ENCODE results near the gene PRPF40A. TPM values are rescaled to one million over a fixed set of nuclear protein-coding genes. Genes with fewer than 3 reads are reported as not detected.

Gene PRPF40A
- total RNA-seq, 1 donor from 2014 or later: 131 TPM

- Histone ChIP-seq H3K79me2 (ENCODE audit: insufficient read depth, low read length) (peaks cover 78% of the 10 kb centered on the region), H3K4me2 (ENCODE audit: low read length) (peak within 1 kb of the TSS; percentile 90), H4K20me1 (ENCODE audit: insufficient read depth, low read length) (peaks cover 36% of the 10 kb centered on the region), H3K36me3 (ENCODE audit: insufficient read depth, low read length) (peaks cover 22% of the 10 kb centered on the region), H2AFZ (ENCODE audit: low read depth, low read length) (peak within 1 kb of the TSS; percentile 99), H3K27ac (ENCODE audit: low read depth, low read length) (peak within 1 kb of the TSS; percentile 96), H3K9me3 (ENCODE audit: insufficient read depth, low read depth, low read length) (no peaks in the 10 kb centered on the region), H3K4me1 (ENCODE audit: insufficient read depth, low read length) (peaks cover 16% of the 10 kb centered on the region), H3K27me3 (ENCODE audit: insufficient read depth, low read length) (no peaks in the 10 kb centered on the region), H3K4me3 (ENCODE audit: insufficient read depth, low read depth, low read length) (peak within 1 kb of the TSS; percentile 95), H3K9ac (ENCODE audit: low read length) (peak within 1 kb of the TSS; percentile 99)
- FAIRE-seq (no peak), DNase-seq (ENCODE audit: low read depth) (peak; percentile 84)
- Mint-ChIP-seq H3K36me3 (ENCODE audit: low read depth, unreplicated experiment) (peaks cover 2% of the 10 kb centered on the region), H3K27ac (ENCODE audit: unreplicated experiment) (peak within 1 kb of the TSS; percentile 88), H3K9me3 (ENCODE audit: unreplicated experiment) (no peaks in the 10 kb centered on the region), H3K4me1 (ENCODE audit: low read depth, unreplicated experiment) (peaks cover 20% of the 10 kb centered on the region), H3K4me3 (ENCODE audit: unreplicated experiment) (peak within 1 kb of the TSS; percentile 96), H3K27me3 (ENCODE audit: low read depth, unreplicated experiment) (no peaks in the 10 kb centered on the region)
- no peak for TF ChIP-seq EZH2 (IDR thresholded peaks at IDR 0.05; ENCODE audit: insufficient read depth, low read length)
- TF ChIP-seq CTCF (IDR thresholded peaks at IDR 0.05; ENCODE audit: insufficient read depth, low read depth, low read length): no peak
These were observed 1.0 kb upstream of the PRPF40A start, which contains the start of gene ARL6IP6 for GRCh38 chr2:152718076-152718908. TSS of gene ARL6IP6 (plus strand) at chr2:152718620. CDS start at chr2:152718625, 5 bp downstream.

- H3K79me2 ChIP-seq (ENCODE audit: insufficient read depth, low read length): peaks cover 83% of the 10 kb centered on the region
- TF ChIP-seq EZH2 (IDR thresholded peaks at IDR 0.05; ENCODE audit: insufficient read depth, low read length) (no peak), CTCF (IDR thresholded peaks at IDR 0.05; ENCODE audit: insufficient read depth, low read depth, low read length) (no peak)
- Mint-ChIP-seq H3K4me3 (ENCODE audit: unreplicated experiment) (peak overlapping the region; percentile 96), H3K27me3 (ENCODE audit: low read depth, unreplicated experiment) (no peaks in the 10 kb centered on the region), H3K27ac (ENCODE audit: unreplicated experiment) (peak overlapping the region; percentile 88), H3K4me1 (ENCODE audit: low read depth, unreplicated experiment) (peaks cover 20% of the 10 kb centered on the region), H3K9me3 (ENCODE audit: unreplicated experiment) (no peaks in the 10 kb centered on the region), H3K36me3 (ENCODE audit: low read depth, unreplicated experiment) (peaks cover 4% of the 10 kb centered on the region)
- DNase-seq (ENCODE audit: low read depth) (peak; percentile 23), FAIRE-seq (no peak)
- H3K36me3 ChIP-seq (ENCODE audit: insufficient read depth, low read length): peaks cover 27% of the 10 kb centered on the region
- peaks cover 16% of the 10 kb centered on the region for H3K4me1 ChIP-seq (ENCODE audit: insufficient read depth, low read length)
- H3K9me3 ChIP-seq (ENCODE audit: insufficient read depth, low read depth, low read length): no peaks in the 10 kb centered on the region
- H3K9ac ChIP-seq (ENCODE audit: low read length): peak overlapping the region; percentile 99
- H3K4me3 ChIP-seq (ENCODE audit: insufficient read depth, low read depth, low read length): peak overlapping the region; percentile 95
- H2AFZ ChIP-seq (ENCODE audit: low read depth, low read length): peak overlapping the region; percentile 71
- peak overlapping the region; percentile 96 for H3K27ac ChIP-seq (ENCODE audit: low read depth, low read length)
- peaks cover 41% of the 10 kb centered on the region for H4K20me1 ChIP-seq (ENCODE audit: insufficient read depth, low read length)
- H3K27me3 ChIP-seq (ENCODE audit: insufficient read depth, low read length): no peaks in the 10 kb centered on the region
- H3K4me2 ChIP-seq (ENCODE audit: low read length): peak overlapping the region; percentile 90
These were observed 445 bp downstream of the PRPF40A start for GRCh38 chr2:152716805-152717227.

Data from astrocyte (in vitro differentiated cells and primary cell).